HepG2 (cell line): ENCODE data around the gene DGKG. TPM values are rescaled to one million over a fixed set of nuclear protein-coding genes. Genes with fewer than 3 reads are reported as not detected.
A peak's percentile ranks its signal among the peaks of the same experiment; 100 is the strongest.

Source experiments
- ATAC-seq: fragments of 200-7000 bp; cut with Tn5 transposase; 3 replicates; pipeline ENCODE4 v1.9.1; 2020; ENCODE audit warnings: mild to moderate bottlenecking, moderate library complexity
- BruUV-seq: library from RNA; stranded (reverse); fragments of 400-500 nt; replicated peaks from 2 replicates; lab custom pipeline; 2021; lab: Mats Ljungman, UMichigan
- CTCF ChIA-PET: fragments of 300-600 bp; formaldehyde crosslinking; extraction: SDS; loops from one replicate; lab custom pipeline; 2021; ENCODE audit warnings: low total read pairs, inconsistent platforms, low intra/inter-chr PET ratio; lab: Yijun Ruan, JAX
- POLR2A ChIA-PET: fragments of 350-600 bp; sonication (Branson Sonifier 250); formaldehyde crosslinking; loops from one replicate; lab custom pipeline; 2020; ENCODE audit warnings: antibody characterized with exemption, inconsistent platforms; lab: Yijun Ruan, JAX
- DNase-seq: peaks from one replicate; pipeline ENCODE4 v3.0.0-alpha.2; 2015; ENCODE audit warnings: low spot score
- FAIRE-seq: peaks from 3 replicates; lab custom pipeline; 2011; peaks lifted over from hg19 to GRCh38; lab: Jason Lieb, UNC
- H2AFZ ChIP-seq: one replicate; pipeline ENCODE4 v1.6.1; 2011; ENCODE audit warnings: low read length, inconsistent platforms
- H3K27ac ChIP-seq: fragments of 300-600 bp; 3 replicates; pipeline ENCODE4 v1.8.0; 2011; ENCODE audit warnings: mixed run types, mild to moderate bottlenecking, mixed read lengths, low read length, inconsistent platforms; ENCODE audit not compliant: insufficient read depth; ENCODE audit errors: extremely low read length
- H3K27me3 ChIP-seq, 2 experiments: fragments of 200-600 bp in 1 of 2; 2 replicates in 1 of 2; 3 replicates in 1 of 2; pipeline versions ENCODE4 v1.6.0 to v1.8.0; 2011; ENCODE audit warnings: low read length in 2 of 2, mild to moderate bottlenecking in 2 of 2, moderate library complexity in 2 of 2, inconsistent platforms in 1 of 2; ENCODE audit not compliant: insufficient read depth in 2 of 2, control insufficient read depth in 1 of 2
- H3K36me3 ChIP-seq, 2 experiments: fragments of 200-600 bp in 1 of 2; replicated peaks in 1 of 2; 2 replicates in 1 of 2; 3 replicates in 1 of 2; pipeline versions ENCODE4 v1.5.1 to v1.8.0; 2011; ENCODE audit warnings: low read length in 2 of 2, inconsistent platforms in 1 of 2; ENCODE audit not compliant: insufficient read depth in 2 of 2, control insufficient read depth in 1 of 2
- H3K4me1 ChIP-seq: 2 replicates; pipeline ENCODE4 v1.5.1; 2012; ENCODE audit warnings: low read length, inconsistent platforms; ENCODE audit not compliant: insufficient read depth
- H3K4me2 ChIP-seq: 2 replicates; pipeline ENCODE4 v1.6.0; 2011; ENCODE audit warnings: low read depth, low read length, inconsistent platforms
- H3K4me3 ChIP-seq, 3 experiments: fragments of 200-600 bp in 1 of 3; sonication (generic), shearing (Covaris generic) in 1 of 3; replicated peaks in 1 of 3; 2 replicates each; pipeline ENCODE4 v1.5.1; 2011 to 2016; ENCODE audit warnings: low read length in 3 of 3, inconsistent platforms in 2 of 3, low read depth in 2 of 3, mild to moderate bottlenecking in 2 of 3, control low read depth in 1 of 3, mixed read lengths in 1 of 3; ENCODE audit not compliant: insufficient read depth in 1 of 3
- H3K79me2 ChIP-seq: one replicate; pipeline ENCODE4 v1.6.1; 2011; ENCODE audit warnings: low read length, inconsistent platforms; ENCODE audit not compliant: insufficient read depth
- H3K9ac ChIP-seq: 2 replicates; pipeline ENCODE4 v1.6.0; 2011; ENCODE audit warnings: mild to moderate bottlenecking, low read depth, low read length, inconsistent platforms; ENCODE audit not compliant: insufficient read depth
- H3K9me3 ChIP-seq: 2 replicates; pipeline ENCODE4 v1.5.1; 2012; ENCODE audit warnings: mild to moderate bottlenecking, low read length
- H4K20me1 ChIP-seq: 2 replicates; pipeline ENCODE4 v1.6.0; 2011; ENCODE audit warnings: inconsistent platforms, mild to moderate bottlenecking, low read length, moderate library complexity; ENCODE audit not compliant: insufficient read depth
- CEBPB ChIP-seq: IDR thresholded peaks from 2 replicates; pipeline ENCODE4 v1.6.1; 2011; ENCODE audit warnings: low read depth, low read length, improper control_type of control experiment, borderline replicate concordance
- HDAC6 ChIP-seq: fragments of 200-600 bp; sonication (generic); IDR thresholded peaks from 2 replicates; pipeline ENCODE4 v1.7.0; 2017; ENCODE audit warnings: mild to moderate bottlenecking, antibody characterized with exemption, low read length, low read depth
- HES4 ChIP-seq: sonication (generic); formaldehyde crosslinking; IDR thresholded peaks from 2 replicates; pipeline ENCODE4 v1.9.0; 2021; ENCODE audit warnings: mild to moderate bottlenecking, missing genetic modification reagents, borderline replicate concordance
- HNF4G ChIP-seq, 2 experiments: sonication (generic) in 1 of 2; formaldehyde crosslinking in 1 of 2; IDR thresholded peaks; 2 replicates each; pipeline versions ENCODE4 v1.4.0 to v1.6.1; 2011 to 2020; ENCODE audit warnings: borderline replicate concordance in 2 of 2, low read depth in 2 of 2, mild to moderate bottlenecking in 2 of 2, low read length in 1 of 2, missing genetic modification reagents in 1 of 2, moderate library complexity in 1 of 2
- ISL2 ChIP-seq: sonication (generic); formaldehyde crosslinking; IDR thresholded peaks from 2 replicates; pipeline ENCODE4 v1.5.0; 2020; ENCODE audit warnings: missing genetic modification reagents
- KDM6A ChIP-seq: IDR thresholded peaks from 2 replicates; pipeline ENCODE4 v1.6.1; 2016; ENCODE audit warnings: low read depth
- RXRB ChIP-seq: IDR thresholded peaks from 2 replicates; pipeline ENCODE4 v1.6.1; 2016; ENCODE audit warnings: borderline replicate concordance, missing genetic modification reagents, missing compliant biosample characterization
- SIN3A ChIP-seq: IDR thresholded peaks from 2 replicates; pipeline ENCODE4 v1.6.1; 2011; ENCODE audit warnings: low read depth, mild to moderate bottlenecking, control low read depth, low read length, borderline replicate concordance
- SNRNP70 ChIP-seq: fragments of 200-400 bp; formaldehyde crosslinking; IDR thresholded peaks from 2 replicates; pipeline ENCODE4 v1.6.1; 2017; ENCODE audit warnings: mild to moderate bottlenecking, low read depth, low read length, moderate library complexity
- SOX13 ChIP-seq, 3 experiments: fragments of 450-650 bp in 1 of 3; sonication (generic) in 1 of 3; formaldehyde crosslinking in 1 of 3; IDR thresholded peaks in 2 of 3; conservative IDR thresholded peaks in 1 of 3; 2 replicates each; pipeline versions ENCODE4 v1.5.0 to v1.6.1; 2016 to 2020; ENCODE audit warnings: antibody characterized with exemption in 1 of 3, mild to moderate bottlenecking in 1 of 3, missing compliant biosample characterization in 1 of 3, missing genetic modification reagents in 1 of 3, moderate library complexity in 1 of 3
- ZBTB38 ChIP-seq: sonication (generic); formaldehyde crosslinking; IDR thresholded peaks from 2 replicates; pipeline ENCODE4 v1.5.1; 2020; ENCODE audit warnings: mild to moderate bottlenecking, missing genetic modification reagents
- ZFP90 ChIP-seq: sonication (generic); formaldehyde crosslinking; IDR thresholded peaks from 2 replicates; pipeline ENCODE4 v1.8.0; 2022; ENCODE audit warnings: missing genetic modification reagents, mild to moderate bottlenecking, inconsistent platforms, borderline replicate concordance
- ZNF451 ChIP-seq: sonication (generic); formaldehyde crosslinking; IDR thresholded peaks from 2 replicates; pipeline ENCODE4 v1.5.0; 2020; ENCODE audit warnings: mild to moderate bottlenecking, missing genetic modification reagents
- ZNF484 ChIP-seq: sonication (generic); formaldehyde crosslinking; IDR thresholded peaks from 2 replicates; pipeline ENCODE4 v1.5.1; 2020; ENCODE audit warnings: mild to moderate bottlenecking, low read depth, missing genetic modification reagents, borderline replicate concordance
- WGBS: methylation state at CpG from one replicate; pipeline ENCODE4 v1.1.6; 2017; ENCODE audit warnings: low lambda C conversion rate; 5-methylcytosine and 5-hydroxymethylcytosine counted together
- in situ Hi-C: cut with HindIII; loops from 2 replicates; pipeline ENCODE4 v1.10.0; 2017; ENCODE audit warnings: low pct_unique_long_range_greater_than_20kb; ENCODE audit not compliant: extremely low pct_ligation_motif_present
- intact Hi-C: fragments of 100-400 bp; cut with micrococcal nuclease; formaldehyde crosslinking; loops from one replicate; pipeline ENCODE4 v1.10.0; 2022; ENCODE audit not compliant: unreplicated experiment
- polyA plus RNA-seq, 8 experiments: library from polyadenylated mRNA; depleted of rRNA in 3 of 8; stranded (reverse) in 7 of 8; unstranded in 1 of 8; fragments of >200 nt; fragmentation: Illumina TruSeq in 4 of 8; extraction: Trizol in 4 of 8; gene quantifications; 2 replicates each; pipeline versions ENCODE4 v1.2.1 to v1.2.3, GENCODE V29; 2011 to 2016; ENCODE audit warnings: low read depth in 4 of 8, missing spikeins in 1 of 8, mixed read lengths in 1 of 8; ENCODE audit not compliant: insufficient read depth in 1 of 8
- total RNA-seq, 5 experiments: library from RNA; depleted of rRNA; stranded (reverse); fragments of >200 nt; fragmentation: Illumina TruSeq; extraction: Trizol; gene quantifications; 2 replicates each; pipeline ENCODE4 v1.2.3, GENCODE V29; 2016; ENCODE audit warnings: low read depth in 1 of 5
- TF ChIP-seq, protein P1 (sequence below): sonication (generic); formaldehyde crosslinking; IDR thresholded peaks from 2 replicates; pipeline ENCODE4 v1.8.0; 2023; ENCODE audit warnings: mild to moderate bottlenecking, missing genetic modification reagents
- TF ChIP-seq, protein P2 (sequence below): sonication (generic); formaldehyde crosslinking; IDR thresholded peaks from 2 replicates; pipeline ENCODE4 v1.4.0; 2020; ENCODE audit warnings: missing genetic modification reagents

DGKG gene
- total and polyA plus RNA-seq, 2 of the 13 experiments (the other 11 are each of a cell fraction or from before 2014, with no cell fraction given), result 3.8 to 6.2 TPM

DNA sequence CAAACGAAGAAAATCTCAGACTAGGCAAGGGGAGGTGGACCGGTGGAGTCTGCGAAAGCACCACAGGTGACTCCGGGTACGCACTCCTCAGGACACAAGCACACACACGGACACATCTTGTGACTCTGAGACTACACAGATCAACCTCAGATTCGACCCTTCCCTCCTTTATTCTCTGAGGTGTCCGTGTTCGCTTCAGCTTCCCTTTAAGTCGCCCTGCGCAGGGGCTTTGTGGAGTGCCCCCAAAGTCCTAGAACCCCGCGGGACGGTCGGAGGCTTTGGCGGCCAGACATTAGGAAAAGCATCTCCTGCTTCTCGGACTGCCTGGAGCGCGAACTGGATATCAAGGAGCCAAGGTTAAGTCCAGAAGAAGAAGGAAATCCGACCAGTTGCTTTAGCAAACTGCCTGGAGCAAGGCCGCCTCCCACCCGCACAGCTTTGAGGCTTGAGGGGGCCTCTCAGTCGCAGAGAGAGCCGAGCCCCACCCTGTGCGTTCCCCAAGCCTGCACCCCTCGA is 730 bp downstream of the DGKG start (continued):
- no peak for TF ChIP-seq HES4 (CRISPR knock-in tag)

DNA sequence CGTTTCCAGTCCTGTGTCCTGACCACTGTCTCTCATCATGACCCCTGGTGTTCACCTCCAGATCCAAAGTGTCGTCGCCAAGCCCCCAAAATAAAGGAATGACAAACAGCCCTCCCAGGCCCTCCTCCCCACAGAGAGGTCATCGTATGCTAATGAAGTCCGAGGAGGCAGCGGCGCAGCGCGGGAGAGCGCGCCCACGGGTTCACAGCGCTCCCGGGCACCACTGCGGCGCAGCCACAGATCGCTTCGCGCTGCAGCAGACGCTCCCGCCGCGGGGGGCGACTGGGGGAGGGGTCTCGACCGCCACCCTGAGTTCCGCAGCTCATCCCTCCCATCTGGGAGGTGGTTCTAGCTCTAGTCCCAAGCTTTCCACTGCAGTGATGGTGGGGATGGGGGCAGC is 1.3 kb downstream of the DGKG start:
- intact Hi-C loops, result no loop called here
- peak overlapping the region in 2 of 3 experiments; percentile 62 to 72; a peak in 4 of 6 replicates for H3K4me3 ChIP-seq

DNA sequence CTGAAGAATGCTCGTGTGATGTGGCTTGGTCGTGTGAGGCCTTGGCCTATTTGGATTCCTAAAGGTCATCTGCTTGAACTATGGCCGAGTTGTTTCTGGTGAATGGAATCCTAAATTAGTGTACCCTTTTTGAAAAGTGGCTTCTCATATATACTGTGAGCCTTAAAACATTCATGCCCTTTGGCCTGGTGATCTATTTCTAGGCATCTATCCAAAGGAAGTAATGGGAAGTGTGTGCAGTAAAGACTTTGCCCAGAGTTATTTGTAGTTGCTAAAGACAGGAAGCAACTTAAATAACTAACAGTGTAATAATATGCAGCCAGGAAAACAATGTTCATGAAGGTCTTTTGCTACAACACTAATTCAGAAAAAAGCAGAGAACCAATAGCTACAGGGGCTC is 3.0 kb downstream of the DGKG start:
- Histone ChIP-seq H3K4me1 (peaks cover 75% of the 10 kb centered on the region), H3K9me3 (no peaks in the 10 kb centered on the region), H3K27me3 (peaks cover 2 to 37% of the 10 kb centered on the region in 2 experiments), H4K20me1 (no peaks in the 10 kb centered on the region), H2AFZ (no peak overlapping the region), H3K9ac (no peak overlapping the region), H3K79me2 (no peaks in the 10 kb centered on the region), H3K4me2 (peak overlapping the region; percentile 41), H3K36me3 (no peaks in the 10 kb centered on the region), H3K27ac (peak overlapping the region; percentile 43), H3K4me3 (no peak overlapping the region)
- ChIA-PET CTCF (no interaction called here), POLR2A (no interaction called here)
- BruUV-seq, result no TSS peak
- DNase-seq, result peak; percentile 71
- intact Hi-C loops, result no loop called here
- peak; percentile 40 for ATAC-seq
- 0% methylated on average over 3 of the region's 3 CpGs for WGBS
- peak; percentile 77 for FAIRE-seq
- in situ Hi-C loops, result no loop called here
- TF ChIP-seq CEBPB (no peak), HNF4G (IDR thresholded peaks at IDR 0.05; ENCODE audit: borderline replicate concordance, low read depth, low read length) (peak; percentile 59; the same call in 1 of the 2 replicates), HNF4G (CRISPR knock-in tag; IDR thresholded peaks at IDR 0.05; ENCODE audit: borderline replicate concordance, low read depth) (no peak), SNRNP70 (no peak), SIN3A (no peak), KDM6A (CRISPR knock-in tag) (0 out of 2 replicates have a peak, but pooled peaks have one; percentile 44), HDAC6 (no peak), ISL2 (CRISPR knock-in tag) (peak; percentile 43; the same call in 1 of the 2 replicates), ZFP90 (CRISPR knock-in tag) (no peak), ZNF451 (CRISPR knock-in tag) (no peak)
- TF ChIP-seq, protein P1, sequence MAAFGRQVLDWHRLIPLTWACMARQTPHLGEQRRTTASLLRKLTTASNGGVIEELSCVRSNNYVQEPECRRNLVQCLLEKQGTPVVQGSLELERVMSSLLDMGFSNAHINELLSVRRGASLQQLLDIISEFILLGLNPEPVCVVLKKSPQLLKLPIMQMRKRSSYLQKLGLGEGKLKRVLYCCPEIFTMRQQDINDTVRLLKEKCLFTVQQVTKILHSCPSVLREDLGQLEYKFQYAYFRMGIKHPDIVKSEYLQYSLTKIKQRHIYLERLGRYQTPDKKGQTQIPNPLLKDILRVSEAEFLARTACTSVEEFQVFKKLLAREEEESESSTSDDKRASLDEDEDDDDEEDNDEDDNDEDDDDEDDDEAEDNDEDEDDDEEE (CRISPR knock-in tag), result no peak
- TF ChIP-seq, protein P2, sequence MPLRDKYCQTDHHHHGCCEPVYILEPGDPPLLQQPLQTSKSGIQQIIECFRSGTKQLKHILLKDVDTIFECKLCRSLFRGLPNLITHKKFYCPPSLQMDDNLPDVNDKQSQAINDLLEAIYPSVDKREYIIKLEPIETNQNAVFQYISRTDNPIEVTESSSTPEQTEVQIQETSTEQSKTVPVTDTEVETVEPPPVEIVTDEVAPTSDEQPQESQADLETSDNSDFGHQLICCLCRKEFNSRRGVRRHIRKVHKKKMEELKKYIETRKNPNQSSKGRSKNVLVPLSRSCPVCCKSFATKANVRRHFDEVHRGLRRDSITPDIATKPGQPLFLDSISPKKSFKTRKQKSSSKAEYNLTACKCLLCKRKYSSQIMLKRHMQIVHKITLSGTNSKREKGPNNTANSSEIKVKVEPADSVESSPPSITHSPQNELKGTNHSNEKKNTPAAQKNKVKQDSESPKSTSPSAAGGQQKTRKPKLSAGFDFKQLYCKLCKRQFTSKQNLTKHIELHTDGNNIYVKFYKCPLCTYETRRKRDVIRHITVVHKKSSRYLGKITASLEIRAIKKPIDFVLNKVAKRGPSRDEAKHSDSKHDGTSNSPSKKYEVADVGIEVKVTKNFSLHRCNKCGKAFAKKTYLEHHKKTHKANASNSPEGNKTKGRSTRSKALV (CRISPR knock-in tag), result no peak

More for the DNA sequence above, 1.3 kb downstream of the DGKG start:
- no peaks in the 10 kb centered on the region for H4K20me1 ChIP-seq
- DNase-seq, result no peak
- no peak overlapping the region for H3K27ac ChIP-seq
- H2AFZ ChIP-seq, result no peak overlapping the region
- 71% methylated on average over 3 of the region's 27 CpGs for WGBS
- no peaks in the 10 kb centered on the region for H3K36me3 ChIP-seq
- peaks cover 71% of the 10 kb centered on the region for H3K4me1 ChIP-seq
- BruUV-seq, result no TSS peak
- CTCF ChIA-PET, result no interaction called here
- POLR2A ChIA-PET, result no interaction called here
- peak overlapping the region; percentile 83 for H3K4me2 ChIP-seq
- no peak for FAIRE-seq
- no peak overlapping the region for H3K9ac ChIP-seq
- H3K79me2 ChIP-seq, result no peaks in the 10 kb centered on the region
- in situ Hi-C loops, result no loop called here
- no peak for ATAC-seq
- no peaks in the 10 kb centered on the region for H3K9me3 ChIP-seq
- peaks cover 2 to 51% of the 10 kb centered on the region in 2 experiments for H3K27me3 ChIP-seq
- no peak for TF ChIP-seq RXRB
- TF ChIP-seq ZBTB38 (CRISPR knock-in tag), result peak; percentile 52; the same call in 1 of the 2 replicates
- no peak for TF ChIP-seq SOX13 (IDR thresholded peaks at IDR 0.05)
- TF ChIP-seq SOX13 (CRISPR knock-in tag; conservative IDR thresholded peaks at IDR 0.05 in 1 of 2, IDR thresholded peaks at IDR 0.05 in 1 of 2), result no peak
- no peak for TF ChIP-seq ZNF484 (CRISPR knock-in tag)
